Thyroid gland (tissue), 4 donors: ENCODE results near the gene TNFSF13. TPM values are rescaled to one million over a fixed set of nuclear protein-coding genes. Genes with fewer than 3 reads are reported as not detected.

Source experiments
- DNase-seq, 2 donors: peaks; one replicate each; pipeline ENCODE4 v3.0.0-alpha.2; 2019
- H3K27ac ChIP-seq, 3 donors: fragments of 200-600 bp; sonication (generic); 1 replicate in 2 of 3; 2 replicates in 1 of 3; pipeline ENCODE4 v1.5.1; 2016 to 2019; ENCODE audit warnings: mild to moderate bottlenecking in 1 of 3, moderate library complexity in 1 of 3
- H3K27me3 ChIP-seq: fragments of 200-600 bp; sonication (generic); one replicate; pipeline ENCODE4 v1.5.1; 2019
- H3K36me3 ChIP-seq, 2 donors: fragments of 200-600 bp; sonication (generic); one replicate each; pipeline ENCODE4 v1.5.1; 2016 to 2019
- H3K4me1 ChIP-seq, 2 donors: fragments of 200-600 bp; sonication (generic); one replicate each; pipeline ENCODE4 v1.5.1; 2017 to 2019
- H3K4me3 ChIP-seq, 3 donors: fragments of 200-600 bp; sonication (generic); replicated peaks in 1 of 3; 1 replicate in 2 of 3; 2 replicates in 1 of 3; pipeline ENCODE4 v1.5.1; 2016; ENCODE audit warnings: mild to moderate bottlenecking in 1 of 3
- H3K9me3 ChIP-seq: fragments of 200-600 bp; sonication (generic); one replicate; pipeline ENCODE4 v1.5.1; 2017
- POLR2A ChIP-seq, 2 donors: fragments of 450-650 bp; IDR thresholded peaks; one replicate each; pipeline ENCODE4 v1.6.1; 2017; ENCODE audit warnings: antibody characterized with exemption in 2 of 2, mild to moderate bottlenecking in 2 of 2, moderate library complexity in 1 of 2
- WGBS, 2 donors: methylation state at CpG; one replicate each; pipeline ENCODE4 v1.1.5; 2017; 5-methylcytosine and 5-hydroxymethylcytosine counted together
- intact Hi-C: fragments of 100-400 bp; cut with DNase I; formaldehyde crosslinking; loops from one replicate; pipeline ENCODE4 v1.15.1; 2023
- small RNA-seq: library from RNA; depleted of rRNA; stranded (forward); fragments of <200 nt; gene quantifications from one replicate; pipeline ENCODE3, GENCODE V24; 2016
- total RNA-seq, 4 donors: library from RNA; depleted of rRNA; stranded (reverse); fragments of >200 nt; gene quantifications; one replicate each; pipeline ENCODE4 v1.2.3, GENCODE V29; 2016
- TF ChIP-seq, protein P1 (sequence below), 6 experiments: fragments of 200-600 bp in 3 of 6; fragments of 450-650 bp in 3 of 6; sonication (generic) in 3 of 6; IDR thresholded peaks; one replicate each; pipeline ENCODE4 v1.5.1; 2016 to 2019; ENCODE audit warnings: antibody characterized with exemption in 6 of 6, mild to moderate bottlenecking in 2 of 6, inconsistent platforms in 1 of 6, moderate library complexity in 1 of 6

TNFSF13 gene
- total RNA-seq, 4 donors from 2014 or later = 11.7 to 32.2 (median 24.8) TPM

DNA sequence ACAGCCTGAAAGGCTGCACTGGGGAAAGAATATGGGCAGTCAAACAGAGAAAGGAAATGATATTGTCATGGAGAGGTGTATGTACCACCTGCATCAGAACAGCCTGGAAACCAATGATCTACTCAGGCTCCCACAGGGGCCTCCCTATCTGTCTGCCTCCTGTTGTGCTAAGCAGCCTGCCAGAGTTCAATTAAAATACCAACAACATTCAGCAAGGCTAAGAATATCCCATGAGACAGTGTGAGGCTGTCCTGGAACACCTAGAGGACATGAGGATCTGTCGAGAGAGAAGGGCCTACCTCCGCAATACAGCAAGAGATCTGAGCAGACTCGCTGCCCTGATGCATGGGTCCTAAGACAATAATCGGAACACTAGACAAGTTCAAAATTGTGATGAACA lies 47.7 kb downstream of the TNFSF13 start:
- DNase-seq = no peak
- Histone ChIP-seq H3K36me3 (peaks cover 29 to 38% of the 10 kb centered on the region in 2 donors), H3K27ac (no peak overlapping the region), H3K27me3 (no peaks in the 10 kb centered on the region), H3K4me3 (no peak overlapping the region), H3K9me3 (no peaks in the 10 kb centered on the region), H3K4me1 (peaks cover under 1% of the 10 kb centered on the region in 2 donors)
- intact Hi-C loops = no loop called here
- TF ChIP-seq POLR2A (IDR thresholded peaks at IDR 0.05) = no peak
- TF ChIP-seq, protein P1, sequence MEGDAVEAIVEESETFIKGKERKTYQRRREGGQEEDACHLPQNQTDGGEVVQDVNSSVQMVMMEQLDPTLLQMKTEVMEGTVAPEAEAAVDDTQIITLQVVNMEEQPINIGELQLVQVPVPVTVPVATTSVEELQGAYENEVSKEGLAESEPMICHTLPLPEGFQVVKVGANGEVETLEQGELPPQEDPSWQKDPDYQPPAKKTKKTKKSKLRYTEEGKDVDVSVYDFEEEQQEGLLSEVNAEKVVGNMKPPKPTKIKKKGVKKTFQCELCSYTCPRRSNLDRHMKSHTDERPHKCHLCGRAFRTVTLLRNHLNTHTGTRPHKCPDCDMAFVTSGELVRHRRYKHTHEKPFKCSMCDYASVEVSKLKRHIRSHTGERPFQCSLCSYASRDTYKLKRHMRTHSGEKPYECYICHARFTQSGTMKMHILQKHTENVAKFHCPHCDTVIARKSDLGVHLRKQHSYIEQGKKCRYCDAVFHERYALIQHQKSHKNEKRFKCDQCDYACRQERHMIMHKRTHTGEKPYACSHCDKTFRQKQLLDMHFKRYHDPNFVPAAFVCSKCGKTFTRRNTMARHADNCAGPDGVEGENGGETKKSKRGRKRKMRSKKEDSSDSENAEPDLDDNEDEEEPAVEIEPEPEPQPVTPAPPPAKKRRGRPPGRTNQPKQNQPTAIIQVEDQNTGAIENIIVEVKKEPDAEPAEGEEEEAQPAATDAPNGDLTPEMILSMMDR (IDR thresholded peaks at IDR 0.05) = no peak
- WGBS, 2 donors = 95 to 98% methylated on average over 4 of the region's 4 CpGs

DNA sequence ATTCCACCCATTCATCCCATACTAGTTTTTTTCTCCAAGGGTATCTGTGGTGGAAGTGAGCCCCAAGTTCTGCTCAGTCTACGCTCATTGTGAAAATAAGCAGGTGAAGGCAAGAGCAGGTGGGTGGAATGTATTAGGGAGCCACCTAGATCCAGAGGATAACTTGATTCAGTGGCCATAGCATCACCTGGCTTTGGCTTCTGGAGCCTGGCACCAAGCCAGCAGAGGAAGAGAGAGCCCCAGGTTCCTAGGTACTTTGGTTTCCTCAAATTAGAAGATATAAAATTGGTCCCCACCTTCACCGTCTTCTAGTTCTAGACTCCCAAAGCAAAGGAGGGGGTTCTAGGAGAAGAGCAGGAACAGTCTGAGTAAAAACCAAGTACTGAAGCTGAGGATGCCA lies 52.1 kb downstream of the TNFSF13 start:
- Histone ChIP-seq H3K4me1 (peaks cover 26 to 29% of the 10 kb centered on the region in 2 donors), H3K27ac (no peak overlapping the region), H3K36me3 (no peaks in the 10 kb centered on the region), H3K9me3 (no peaks in the 10 kb centered on the region), H3K27me3 (no peaks in the 10 kb centered on the region), H3K4me3 (no peak overlapping the region)
- 94 to 98% methylated on average over 2 of the region's 2 CpGs for WGBS, 2 donors
- TF ChIP-seq, protein P1 (IDR thresholded peaks at IDR 0.05) = no peak
- TF ChIP-seq POLR2A (IDR thresholded peaks at IDR 0.05) = no peak
- no peak for DNase-seq
- intact Hi-C loops = no loop called here

Small RNAs within 50 kb of the gene (small RNA-seq; reads per million reads assigned to genes)
- gene CD68 (not detected), gene RF00019 (not detected), gene SNORA48 (not detected), gene SNORD10 (not detected)

Other genes starting within 250 kb of the TNFSF13 start
- 100 to 1,000 TPM in 2 of 4 donors, 10 to 100 TPM in 2; 69.5 to 130 (median 100) TPM for gene GPS2, start 243.4 kb upstream of the TNFSF13 start, total RNA-seq
- 10 to 100 TPM; 18.5 to 32.8 (median 22.5) TPM for gene NEURL4, start 229.4 kb upstream of the TNFSF13 start, total RNA-seq
- 1 to 10 TPM in 3 of 4 donors, under 1 TPM in 1; 0.89 to 7.1 (median 3.8) TPM for gene ACAP1, start 222.2 kb upstream of the TNFSF13 start, total RNA-seq
- 10 to 100 TPM in 3 of 4 donors, 1 to 10 TPM in 1; 6.6 to 20.4 (median 18.7) TPM for gene KCTD11, start 206.6 kb upstream of the TNFSF13 start, total RNA-seq
- gene TMEM95, start 203.6 kb upstream of the TNFSF13 start, total RNA-seq = not detected
- 10 to 100 TPM; 11.0 to 30.2 (median 15.9) TPM for gene TNK1, start 177.7 kb upstream of the TNFSF13 start, total RNA-seq
- gene PLSCR3, start 164.2 kb upstream of the TNFSF13 start, total RNA-seq = 10 to 100 TPM; 18.3 to 21.6 (median 19.9) TPM
- gene TMEM256, start 154.7 kb upstream of the TNFSF13 start, total RNA-seq = 100 to 1,000 TPM in 1 of 4 donors, 10 to 100 TPM in 3; 27.8 to 133 (median 35.2) TPM
- 1 to 10 TPM; 2.2 to 6.3 (median 4.7) TPM for gene NLGN2, start 150.9 kb upstream of the TNFSF13 start, total RNA-seq
- gene SPEM1, start 138.4 kb upstream of the TNFSF13 start, total RNA-seq = not detected
- under 1 TPM in 1 of 4 donors, not detected in 3; 0.40 TPM for gene SPEM2, start 133.1 kb upstream of the TNFSF13 start, total RNA-seq
- not detected for gene SPEM3, start 129.9 kb upstream of the TNFSF13 start, total RNA-seq
- gene TMEM102, start 123.3 kb upstream of the TNFSF13 start, total RNA-seq = 10 to 100 TPM; 11.3 to 19.4 (median 16.4) TPM
- 10 to 100 TPM in 3 of 4 donors, 1 to 10 TPM in 1; 4.3 to 12.1 (median 10.5) TPM for gene FGF11, start 119.2 kb upstream of the TNFSF13 start, total RNA-seq
- gene CHRNB1, start 113.7 kb upstream of the TNFSF13 start, total RNA-seq = 10 to 100 TPM; 13.4 to 29.2 (median 19.8) TPM
- gene ZBTB4, start 79.1 kb upstream of the TNFSF13 start, total RNA-seq = 10 to 100 TPM; 58.5 to 85.2 (median 79.9) TPM
- not detected for gene SLC35G6, start 77.3 kb upstream of the TNFSF13 start, total RNA-seq
- 100 to 1,000 TPM in 2 of 4 donors, 10 to 100 TPM in 2; 47.6 to 125 (median 82.2) TPM for gene POLR2A, start 74.4 kb upstream of the TNFSF13 start, total RNA-seq
- gene TNFSF12, start 9.7 kb upstream of the TNFSF13 start, total RNA-seq = 10 to 100 TPM; 17.9 to 39.9 (median 30.8) TPM
- 10 to 100 TPM; 62.4 to 73.3 (median 66.3) TPM for gene SENP3, start 3.2 kb downstream of the TNFSF13 start, total RNA-seq
- 10 to 100 TPM; 13.6 to 52.0 (median 21.5) TPM for gene CD68, start 20.9 kb downstream of the TNFSF13 start, total RNA-seq
- 100 to 1,000 TPM in 3 of 4 donors, 10 to 100 TPM in 1; 88.8 to 250 (median 164) TPM for gene MPDU1, start 25.1 kb downstream of the TNFSF13 start, total RNA-seq
- 1 to 10 TPM in 1 of 4 donors, under 1 TPM in 1, not detected in 2; 0.67 to 3.1 TPM for gene SOX15, start 31.3 kb downstream of the TNFSF13 start, total RNA-seq
- 10 to 100 TPM; 27.6 to 37.5 (median 28.6) TPM for gene FXR2, start 56.1 kb downstream of the TNFSF13 start, total RNA-seq
- gene SAT2, start 69.1 kb downstream of the TNFSF13 start, total RNA-seq = 10 to 100 TPM; 59.5 to 74.2 (median 61.9) TPM
- under 1 TPM in 1 of 4 donors, not detected in 3; 0.83 TPM for gene SHBG, start 71.4 kb downstream of the TNFSF13 start, total RNA-seq
- 1 to 10 TPM in 2 of 4 donors, under 1 TPM in 2; 0.40 to 1.7 (median 0.90) TPM for gene ATP1B2, start 92.2 kb downstream of the TNFSF13 start, total RNA-seq
- gene TP53, start 128.7 kb downstream of the TNFSF13 start, total RNA-seq = 10 to 100 TPM; 16.4 to 66.4 (median 35.6) TPM
- gene WRAP53, start 129.7 kb downstream of the TNFSF13 start, total RNA-seq = 1 to 10 TPM; 2.9 to 8.0 (median 4.6) TPM
- under 1 TPM in 3 of 4 donors, not detected in 1; 0.27 to 0.38 (median 0.33) TPM for gene EFNB3, start 146.5 kb downstream of the TNFSF13 start, total RNA-seq
- under 1 TPM in 3 of 4 donors, not detected in 1; under 0.01 to 0.22 (median 0.20) TPM for gene DNAH2, start 159.0 kb downstream of the TNFSF13 start, total RNA-seq